Mesenchymal stem cell (in vitro differentiated cells and primary cell): ENCODE results near the gene SETX.

ENCODE experiments used
- DNase-seq: peaks from one replicate; pipeline ENCODE4 v3.0.0-alpha.2; 2013
- H2AFZ ChIP-seq: one replicate; pipeline ENCODE4 v1.6.1; 2013; ENCODE audit warnings: low read depth, mild to moderate bottlenecking, control low read depth, inconsistent platforms, low read length, moderate library complexity
- H2AK5ac ChIP-seq: 2 replicates; pipeline ENCODE4 v1.6.1; 2013; ENCODE audit warnings: low read length, moderate library complexity, mild to moderate bottlenecking, inconsistent platforms; ENCODE audit not compliant: severe bottlenecking
- H2BK120ac ChIP-seq: one replicate; pipeline ENCODE4 v1.6.1; 2013; ENCODE audit warnings: low read depth, mild to moderate bottlenecking, inconsistent platforms, low read length, moderate library complexity
- H2BK12ac ChIP-seq, 2 experiments: one replicate each; pipeline ENCODE4 v1.6.1; 2013; ENCODE audit warnings: inconsistent platforms in 2 of 2, low read length in 2 of 2, mild to moderate bottlenecking in 2 of 2, moderate library complexity in 2 of 2, control low read depth in 1 of 2
- H2BK15ac ChIP-seq: one replicate; pipeline ENCODE4 v1.6.1; 2013; ENCODE audit warnings: mild to moderate bottlenecking, low read depth, inconsistent platforms; ENCODE audit not compliant: poor library complexity, severe bottlenecking
- H2BK5ac ChIP-seq: 2 replicates; pipeline ENCODE4 v1.6.1; 2013; ENCODE audit warnings: low read depth, mild to moderate bottlenecking, low read length, control low read depth, inconsistent platforms; ENCODE audit not compliant: poor library complexity, severe bottlenecking
- H3K14ac ChIP-seq, 2 experiments: one replicate each; pipeline ENCODE4 v1.6.1; 2013; ENCODE audit warnings: inconsistent platforms in 2 of 2, low read length in 2 of 2, control low read depth in 1 of 2, mild to moderate bottlenecking in 1 of 2, moderate library complexity in 1 of 2
- H3K18ac ChIP-seq, 2 experiments: one replicate each; pipeline ENCODE4 v1.6.1; 2013; ENCODE audit warnings: inconsistent platforms in 2 of 2, low read length in 2 of 2, control low read depth in 1 of 2, low read depth in 1 of 2, mild to moderate bottlenecking in 1 of 2
- H3K23ac ChIP-seq, 2 experiments: one replicate each; pipeline ENCODE4 v1.6.1; 2013; ENCODE audit warnings: inconsistent platforms in 2 of 2, low read length in 2 of 2, mild to moderate bottlenecking in 2 of 2, moderate library complexity in 2 of 2, control low read depth in 1 of 2
- H3K27ac ChIP-seq: 2 replicates; pipeline ENCODE4 v1.5.1; 2013; ENCODE audit warnings: mild to moderate bottlenecking, moderate library complexity, low read length, control low read depth, inconsistent platforms; ENCODE audit not compliant: poor library complexity, severe bottlenecking
- H3K27me3 ChIP-seq, 2 experiments: 2 replicates each; pipeline versions ENCODE4 v1.6.1 to v1.7.0; 2013; ENCODE audit warnings: low read length in 2 of 2, mild to moderate bottlenecking in 2 of 2, moderate library complexity in 2 of 2, control low read depth in 1 of 2, inconsistent platforms in 1 of 2; ENCODE audit not compliant: control insufficient read depth in 1 of 2, insufficient read depth in 1 of 2
- H3K36me3 ChIP-seq, 2 experiments: 2 replicates each; pipeline versions ENCODE4 v1.6.1 to v1.7.0; 2013; ENCODE audit warnings: low read length in 2 of 2, control low read depth in 1 of 2, inconsistent platforms in 1 of 2, low read depth in 1 of 2, mild to moderate bottlenecking in 1 of 2; ENCODE audit not compliant: insufficient read depth in 2 of 2, control insufficient read depth in 1 of 2
- H3K4ac ChIP-seq, 2 experiments: one replicate each; pipeline ENCODE4 v1.6.1; 2013; ENCODE audit warnings: inconsistent platforms in 2 of 2, low read length in 2 of 2, mild to moderate bottlenecking in 2 of 2, moderate library complexity in 2 of 2, control low read depth in 1 of 2, low read depth in 1 of 2
- H3K4me1 ChIP-seq: 2 replicates; pipeline ENCODE4 v1.6.1; 2013; ENCODE audit warnings: low read depth, low read length, control low read depth; ENCODE audit not compliant: control insufficient read depth, insufficient read depth
- H3K4me2 ChIP-seq: 2 replicates; pipeline ENCODE4 v1.6.1; 2013; ENCODE audit warnings: low read length, mild to moderate bottlenecking, inconsistent platforms; ENCODE audit not compliant: poor library complexity, severe bottlenecking
- H3K4me3 ChIP-seq, 2 experiments: 2 replicates each; pipeline versions ENCODE4 v1.5.1 to v1.7.0; 2013; ENCODE audit warnings: low read length in 2 of 2, mild to moderate bottlenecking in 2 of 2, control low read depth in 1 of 2, low read depth in 1 of 2; ENCODE audit not compliant: insufficient read depth in 1 of 2
- H3K79me1 ChIP-seq: replicated peaks from 2 replicates; pipeline ENCODE4 v1.6.1; 2013; ENCODE audit warnings: mild to moderate bottlenecking, control low read depth, low read length, inconsistent platforms; ENCODE audit not compliant: poor library complexity, severe bottlenecking
- H3K9ac ChIP-seq: 2 replicates; pipeline ENCODE4 v1.7.0; 2013; ENCODE audit warnings: mild to moderate bottlenecking, low read length, moderate library complexity
- H3K9me3 ChIP-seq: 2 replicates; pipeline ENCODE4 v1.7.0; 2013; ENCODE audit warnings: mild to moderate bottlenecking, low read length; ENCODE audit not compliant: control insufficient read depth
- H4K8ac ChIP-seq: one replicate; pipeline ENCODE4 v1.6.1; 2013; ENCODE audit warnings: inconsistent platforms, mild to moderate bottlenecking, low read length, moderate library complexity
- H4K91ac ChIP-seq: one replicate; pipeline ENCODE4 v1.6.1; 2013; ENCODE audit warnings: mild to moderate bottlenecking, low read length, inconsistent platforms
- WGBS: methylation state at CpG from one replicate; pipeline ENCODE4 v1.1.7; 2013; ENCODE audit warnings: mixed read lengths; 5-methylcytosine and 5-hydroxymethylcytosine counted together

SETX gene

DNA sequence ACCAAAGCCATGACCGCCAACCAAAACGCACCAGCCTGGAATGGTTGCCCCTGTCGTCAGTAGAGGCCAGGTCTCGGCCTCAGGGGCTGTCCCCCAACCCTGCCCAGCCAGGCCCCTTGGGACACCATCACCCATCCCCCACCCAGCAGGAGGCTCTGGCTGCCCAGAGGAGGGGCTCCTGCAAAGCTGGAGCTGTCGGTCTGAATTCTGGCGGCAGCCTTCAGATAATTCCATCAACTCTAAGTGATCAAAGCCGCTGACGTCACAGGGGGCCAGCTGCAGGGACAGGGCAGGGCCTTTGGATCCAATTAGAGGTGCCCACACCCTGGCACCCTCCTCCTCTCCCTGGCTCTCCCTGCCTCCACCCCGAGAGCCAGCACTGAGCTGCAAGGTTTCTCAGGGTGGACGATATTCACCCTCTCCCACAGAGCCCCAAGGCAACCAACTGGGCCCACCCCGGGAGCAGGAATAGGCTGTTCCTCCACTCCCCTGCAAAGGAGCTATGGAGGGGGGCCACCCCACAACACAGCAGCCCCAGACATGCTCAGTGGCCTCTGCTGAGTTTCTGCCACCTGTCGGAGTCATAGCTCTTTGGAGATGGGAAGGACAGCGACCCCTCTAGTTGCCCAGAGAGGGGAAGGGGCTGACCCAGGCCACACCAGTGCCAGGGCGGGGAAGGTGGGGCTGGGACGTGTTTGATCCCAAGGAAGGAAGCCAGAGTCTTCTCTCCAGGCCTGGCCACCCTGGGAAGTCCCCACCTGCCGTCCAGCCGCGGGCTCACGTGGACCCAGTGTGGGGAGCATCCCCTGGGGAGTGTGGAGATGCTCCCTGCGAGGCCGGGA, 114.6 kb downstream of the SETX start:
- H3K18ac ChIP-seq = peak overlapping the region in 1 of 2 experiments; percentile 49
- peak overlapping the region; percentile 83 for H4K91ac ChIP-seq
- H3K9me3 ChIP-seq = no peaks in the 10 kb centered on the region
- H3K4me1 ChIP-seq = peaks cover 43% of the 10 kb centered on the region
- peak overlapping the region; percentile 67 for H4K8ac ChIP-seq
- 57% methylated on average over 21 of the region's 21 CpGs for WGBS
- no peak for DNase-seq
- no peaks in the 10 kb centered on the region for H3K36me3 ChIP-seq
- H3K4me2 ChIP-seq = peak overlapping the region; percentile 49
- H2BK5ac ChIP-seq = no peak overlapping the region
- no peak overlapping the region for H3K9ac ChIP-seq
- no peak overlapping the region for H2BK12ac ChIP-seq
- H3K23ac ChIP-seq = no peak overlapping the region
- H2AK5ac ChIP-seq = no peak overlapping the region
- no peak overlapping the region for H3K4ac ChIP-seq
- H2BK120ac ChIP-seq = no peak overlapping the region
- peak overlapping the region in 1 of 2 experiments; percentile 37 for H3K4me3 ChIP-seq
- no peaks in the 10 kb centered on the region for H3K79me1 ChIP-seq
- H2BK15ac ChIP-seq = peak overlapping the region; percentile 17
- H3K27me3 ChIP-seq = peaks cover 38 to 89% of the 10 kb centered on the region in 2 experiments
- peak overlapping the region; percentile 29 for H2AFZ ChIP-seq
- H3K27ac ChIP-seq = no peak overlapping the region
- H3K14ac ChIP-seq = peak overlapping the region in 1 of 2 experiments; percentile 26

DNA sequence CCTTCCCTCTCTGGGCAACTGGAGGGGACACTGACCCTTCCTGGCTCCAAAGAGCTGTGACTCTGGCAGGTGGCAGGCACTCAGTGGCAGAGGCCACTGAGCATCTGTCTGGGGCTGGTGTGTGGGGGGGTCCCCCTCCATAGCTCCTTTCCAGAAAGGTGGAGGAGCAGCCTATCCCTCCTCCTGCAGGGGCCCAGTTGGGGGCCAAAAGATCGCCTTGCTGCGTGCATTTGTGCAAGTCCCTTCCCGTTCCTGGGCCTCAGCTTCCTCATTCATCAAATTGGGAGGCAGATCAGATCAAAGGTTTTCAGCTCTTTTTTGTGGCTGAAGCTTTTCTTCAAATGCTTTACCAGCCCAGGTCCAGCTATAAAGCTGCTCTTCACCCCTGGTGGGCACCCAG, 115.3 kb downstream of the SETX start:
- H3K4me2 ChIP-seq = no peak overlapping the region

DNA sequence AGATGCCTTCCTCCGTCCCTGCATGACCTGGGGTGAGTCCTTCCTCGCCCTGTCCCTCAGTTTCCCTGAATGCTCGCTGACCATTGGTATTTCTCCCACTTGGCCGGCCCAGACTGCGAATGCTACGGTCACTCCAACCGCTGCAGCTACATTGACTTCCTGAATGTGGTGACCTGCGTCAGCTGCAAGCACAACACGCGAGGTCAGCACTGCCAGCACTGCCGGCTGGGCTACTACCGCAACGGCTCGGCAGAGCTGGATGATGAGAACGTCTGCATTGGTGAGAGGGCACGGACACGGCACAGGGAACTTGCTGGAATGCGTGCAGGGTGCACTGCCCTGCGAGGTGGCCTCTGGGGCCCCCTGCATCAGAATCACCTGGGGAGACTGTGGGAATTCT, 115.8 kb downstream of the SETX start:
- H3K14ac ChIP-seq = no peak overlapping the region
- H2BK12ac ChIP-seq = no peak overlapping the region
- H4K91ac ChIP-seq = no peak overlapping the region
- H3K9me3 ChIP-seq = no peaks in the 10 kb centered on the region
- H4K8ac ChIP-seq = no peak overlapping the region
- no peak overlapping the region for H3K23ac ChIP-seq
- 85% methylated on average over 19 of the region's 19 CpGs for WGBS
- H3K27ac ChIP-seq = no peak overlapping the region
- H3K27me3 ChIP-seq = peaks cover 42 to 91% of the 10 kb centered on the region in 2 experiments
- H3K79me1 ChIP-seq = no peaks in the 10 kb centered on the region
- no peak overlapping the region for H2AK5ac ChIP-seq
- H2BK5ac ChIP-seq = no peak overlapping the region
- no peak overlapping the region for H3K9ac ChIP-seq
- H2BK15ac ChIP-seq = no peak overlapping the region
- DNase-seq = no peak
- no peak overlapping the region for H3K18ac ChIP-seq
- H3K36me3 ChIP-seq = no peaks in the 10 kb centered on the region
- peaks cover 33% of the 10 kb centered on the region for H3K4me1 ChIP-seq
- no peak overlapping the region for H2BK120ac ChIP-seq
- no peak overlapping the region for H3K4me3 ChIP-seq
- H2AFZ ChIP-seq = no peak overlapping the region
- no peak overlapping the region for H3K4ac ChIP-seq
- H3K4me2 ChIP-seq = no peak overlapping the region

More for the DNA sequence above, 115.3 kb downstream of the SETX start:
- peaks cover 42 to 89% of the 10 kb centered on the region in 2 experiments for H3K27me3 ChIP-seq
- no peak overlapping the region for H3K4me3 ChIP-seq
- WGBS = 85% methylated on average over 3 of the region's 3 CpGs
- H2BK120ac ChIP-seq = no peak overlapping the region
- DNase-seq = no peak
- no peak overlapping the region for H2BK15ac ChIP-seq
- no peak overlapping the region for H3K14ac ChIP-seq
- no peak overlapping the region for H3K4ac ChIP-seq
- H3K27ac ChIP-seq = no peak overlapping the region
- H2BK12ac ChIP-seq = no peak overlapping the region
- no peaks in the 10 kb centered on the region for H3K36me3 ChIP-seq
- no peak overlapping the region for H3K9ac ChIP-seq
- no peak overlapping the region for H2AFZ ChIP-seq
- no peak overlapping the region for H3K23ac ChIP-seq
- no peak overlapping the region for H2BK5ac ChIP-seq
- no peak overlapping the region for H3K18ac ChIP-seq
- H3K9me3 ChIP-seq = no peaks in the 10 kb centered on the region
- H4K91ac ChIP-seq = no peak overlapping the region
- peaks cover 36% of the 10 kb centered on the region for H3K4me1 ChIP-seq
- no peak overlapping the region for H4K8ac ChIP-seq
- no peaks in the 10 kb centered on the region for H3K79me1 ChIP-seq
- no peak overlapping the region for H2AK5ac ChIP-seq

DNA sequence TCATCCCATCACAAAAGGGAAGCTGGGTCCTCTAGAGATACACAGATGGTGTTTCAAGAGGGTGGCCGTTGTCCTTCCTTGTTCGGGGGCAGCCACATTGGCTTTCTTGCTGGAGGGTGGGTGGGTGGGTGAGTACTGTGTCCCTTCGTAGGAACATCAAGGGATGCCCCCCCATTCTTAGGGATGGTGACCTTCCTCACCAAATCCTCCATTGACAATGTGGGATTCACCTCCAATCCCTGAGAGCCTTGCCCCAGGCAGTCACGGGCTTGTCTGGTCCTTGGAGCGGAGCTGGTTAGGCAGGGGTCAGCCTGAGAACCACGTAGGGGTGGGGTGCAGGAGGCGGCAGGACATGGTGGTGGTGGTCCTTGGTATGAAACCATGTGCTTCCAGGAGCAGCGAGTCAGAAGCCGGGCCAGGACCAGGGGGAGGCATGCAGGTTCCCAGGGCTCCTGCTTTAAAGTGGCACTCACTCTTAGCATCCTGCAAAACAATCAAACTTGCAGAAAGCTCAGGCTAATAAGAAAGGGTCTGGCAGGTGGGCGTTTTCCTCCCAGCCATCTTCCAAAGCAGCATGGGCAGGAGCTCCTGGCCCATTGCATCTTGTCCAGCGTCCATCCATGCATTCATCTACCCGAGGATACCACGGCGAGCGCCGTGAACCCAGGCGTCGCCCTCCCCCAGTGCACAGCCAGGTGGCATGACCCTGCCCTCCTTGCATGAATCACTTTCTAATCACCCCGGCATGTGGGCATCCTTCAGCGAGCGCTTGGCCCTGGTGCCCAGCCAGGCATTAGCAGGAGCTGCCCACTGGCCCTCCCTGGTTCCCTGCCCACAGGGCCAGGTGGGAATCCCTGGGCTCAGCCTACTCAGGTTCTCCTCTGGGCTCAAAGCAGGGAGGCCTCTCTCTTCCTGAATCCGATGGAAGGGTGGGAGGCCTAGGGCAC, 116.5 kb downstream of the SETX start:
- H3K14ac ChIP-seq = no peak overlapping the region
- no peak overlapping the region for H4K91ac ChIP-seq
- no peak overlapping the region for H2AK5ac ChIP-seq
- no peak overlapping the region for H3K27ac ChIP-seq
- no peak overlapping the region for H3K4ac ChIP-seq
- no peak overlapping the region for H3K4me3 ChIP-seq
- no peak overlapping the region for H2BK5ac ChIP-seq
- peaks cover 32% of the 10 kb centered on the region for H3K4me1 ChIP-seq
- H4K8ac ChIP-seq = no peak overlapping the region
- no peak overlapping the region for H2BK12ac ChIP-seq
- no peaks in the 10 kb centered on the region for H3K36me3 ChIP-seq
- peaks cover 44 to 89% of the 10 kb centered on the region in 2 experiments for H3K27me3 ChIP-seq
- no peak overlapping the region for H3K18ac ChIP-seq
- DNase-seq = no peak
- no peak overlapping the region for H2BK120ac ChIP-seq
- no peak overlapping the region for H3K4me2 ChIP-seq
- H3K9ac ChIP-seq = no peak overlapping the region
- no peak overlapping the region for H2BK15ac ChIP-seq
- 79% methylated on average over 18 of the region's 22 CpGs for WGBS
- no peak overlapping the region for H2AFZ ChIP-seq
- H3K79me1 ChIP-seq = no peaks in the 10 kb centered on the region
- H3K23ac ChIP-seq = no peak overlapping the region
- no peaks in the 10 kb centered on the region for H3K9me3 ChIP-seq
